ENCODE data around the gene PAPPA2. TPM values are rescaled to one million over a fixed set of nuclear protein-coding genes. Genes with fewer than 3 reads are reported as not detected.

PAPPA2 gene
- total RNA-seq, 1 experiment from 2014 or later, result 0.81 TPM

DNA sequence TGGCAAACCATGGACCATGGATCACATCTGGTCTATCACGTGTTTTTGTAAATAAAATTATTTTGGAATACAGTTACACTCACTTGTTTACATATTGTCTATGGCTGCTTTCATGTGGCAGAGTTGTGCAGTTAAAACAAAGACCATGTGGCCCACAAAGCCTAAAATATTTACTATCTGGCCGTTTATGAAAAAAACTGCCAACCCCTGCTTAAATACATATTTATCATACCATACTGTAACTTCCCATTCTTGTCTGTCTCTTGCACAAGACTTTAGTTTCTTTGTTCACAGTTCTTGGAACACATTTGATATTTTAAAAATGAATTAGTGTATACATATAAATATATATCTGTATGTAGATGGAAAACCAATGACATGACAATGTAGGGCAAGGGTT, 141.5 kb downstream of the PAPPA2 start:
- H3K23me2 ChIP-seq (ENCODE audit: insufficient read length, low read depth, low read length, poor library complexity, severe bottlenecking), result no peaks in the 10 kb centered on the region
- no peaks in the 10 kb centered on the region for H3K36me3 Mint-ChIP-seq (ENCODE audit: insufficient read depth in 1 of 3, low read depth in 3 of 3)
- H2BK20ac ChIP-seq (ENCODE audit: low read depth, low read length, poor library complexity, severe bottlenecking), result no peak overlapping the region
- H3K9me3 ChIP-seq (ENCODE audit: control insufficient read depth, low read depth, low read length), result no peaks in the 10 kb centered on the region
- no peak for DNase-seq
- no peak overlapping the region for H2AFZ ChIP-seq (ENCODE audit: low read length)
- no peak overlapping the region for H4K91ac ChIP-seq (ENCODE audit: insufficient read length, low read depth, low read length)
- no peaks in the 10 kb centered on the region for H3K27me3 ChIP-seq (ENCODE audit: insufficient read depth, low read length)
- no peak overlapping the region for H2BK5ac ChIP-seq (ENCODE audit: insufficient read length, low read length)
- no peak overlapping the region for H3K18ac ChIP-seq (ENCODE audit: insufficient read length, low read depth, low read length)
- H3K27ac ChIP-seq (ENCODE audit: insufficient read length, low read depth, low read length), result no peak overlapping the region
- H3K14ac ChIP-seq (ENCODE audit: insufficient read depth, low read length), result no peak overlapping the region
- H3K27ac Mint-ChIP-seq, result no peak overlapping the region
- no peaks in the 10 kb centered on the region for H3K9me3 Mint-ChIP-seq
- no peaks in the 10 kb centered on the region for H3K79me1 ChIP-seq (ENCODE audit: insufficient read depth, low read depth, low read length, poor library complexity, severe bottlenecking)
- H2BK15ac ChIP-seq (ENCODE audit: low read depth, low read length), result no peak overlapping the region
- WGBS (ENCODE audit: extremely low coverage, insufficient read length, low lambda C conversion rate), result no CpG with 5 or more reads among the region's 2 CpGs
- H3K4ac ChIP-seq (ENCODE audit: low read depth, low read length), result no peak overlapping the region
- H3K4me1 Mint-ChIP-seq, result no peaks in the 10 kb centered on the region
- no peak overlapping the region for H3K4me2 ChIP-seq (ENCODE audit: insufficient read depth, insufficient read length, low read length)
- H3K4me1 ChIP-seq (ENCODE audit: insufficient read depth, low read length), result no peaks in the 10 kb centered on the region
- no peaks in the 10 kb centered on the region for H4K20me1 ChIP-seq (ENCODE audit: control insufficient read depth, insufficient read depth, insufficient read length)
- H3K23ac ChIP-seq (ENCODE audit: insufficient read length, low read depth, low read length), result no peak overlapping the region
- TF ChIP-seq, protein P1, sequence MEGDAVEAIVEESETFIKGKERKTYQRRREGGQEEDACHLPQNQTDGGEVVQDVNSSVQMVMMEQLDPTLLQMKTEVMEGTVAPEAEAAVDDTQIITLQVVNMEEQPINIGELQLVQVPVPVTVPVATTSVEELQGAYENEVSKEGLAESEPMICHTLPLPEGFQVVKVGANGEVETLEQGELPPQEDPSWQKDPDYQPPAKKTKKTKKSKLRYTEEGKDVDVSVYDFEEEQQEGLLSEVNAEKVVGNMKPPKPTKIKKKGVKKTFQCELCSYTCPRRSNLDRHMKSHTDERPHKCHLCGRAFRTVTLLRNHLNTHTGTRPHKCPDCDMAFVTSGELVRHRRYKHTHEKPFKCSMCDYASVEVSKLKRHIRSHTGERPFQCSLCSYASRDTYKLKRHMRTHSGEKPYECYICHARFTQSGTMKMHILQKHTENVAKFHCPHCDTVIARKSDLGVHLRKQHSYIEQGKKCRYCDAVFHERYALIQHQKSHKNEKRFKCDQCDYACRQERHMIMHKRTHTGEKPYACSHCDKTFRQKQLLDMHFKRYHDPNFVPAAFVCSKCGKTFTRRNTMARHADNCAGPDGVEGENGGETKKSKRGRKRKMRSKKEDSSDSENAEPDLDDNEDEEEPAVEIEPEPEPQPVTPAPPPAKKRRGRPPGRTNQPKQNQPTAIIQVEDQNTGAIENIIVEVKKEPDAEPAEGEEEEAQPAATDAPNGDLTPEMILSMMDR (conservative IDR thresholded peaks at IDR 0.05), result no peak
- no peak overlapping the region for H3T11ph ChIP-seq (ENCODE audit: low read length)
- H3K4me3 Mint-ChIP-seq, result no peak overlapping the region
- H2BK120ac ChIP-seq (ENCODE audit: low read depth, low read length, poor library complexity, severe bottlenecking), result no peak overlapping the region
- no peak overlapping the region for H4K5ac ChIP-seq (ENCODE audit: insufficient read length, low read depth, low read length)
- H3K79me2 ChIP-seq (ENCODE audit: insufficient read depth, low read length), result no peaks in the 10 kb centered on the region
- H2AK5ac ChIP-seq (ENCODE audit: insufficient read length, low read length), result no peak overlapping the region
- H3K9ac ChIP-seq (ENCODE audit: extremely low read depth, insufficient read length, low read length), result no peak overlapping the region
- no peak overlapping the region for H4K8ac ChIP-seq (replicated peaks; ENCODE audit: insufficient read length, low read depth, low read length)
- H3K56ac ChIP-seq (ENCODE audit: insufficient read length, low read depth, low read length), result no peak overlapping the region
- H3K27me3 Mint-ChIP-seq (ENCODE audit: low read depth), result no peaks in the 10 kb centered on the region
- H2BK12ac ChIP-seq (ENCODE audit: insufficient read length, low read depth, low read length), result no peak overlapping the region
